ENCODE measurements around the gene SMYD5.
A peak's percentile ranks its signal among the peaks of the same experiment; 100 is the strongest.
"Not testable (repeated sequence)": the region's sequence is repeated elsewhere in the genome, so short reads cannot be mapped to it uniquely, and the experiment has no call there.

Gene SMYD5

DNA sequence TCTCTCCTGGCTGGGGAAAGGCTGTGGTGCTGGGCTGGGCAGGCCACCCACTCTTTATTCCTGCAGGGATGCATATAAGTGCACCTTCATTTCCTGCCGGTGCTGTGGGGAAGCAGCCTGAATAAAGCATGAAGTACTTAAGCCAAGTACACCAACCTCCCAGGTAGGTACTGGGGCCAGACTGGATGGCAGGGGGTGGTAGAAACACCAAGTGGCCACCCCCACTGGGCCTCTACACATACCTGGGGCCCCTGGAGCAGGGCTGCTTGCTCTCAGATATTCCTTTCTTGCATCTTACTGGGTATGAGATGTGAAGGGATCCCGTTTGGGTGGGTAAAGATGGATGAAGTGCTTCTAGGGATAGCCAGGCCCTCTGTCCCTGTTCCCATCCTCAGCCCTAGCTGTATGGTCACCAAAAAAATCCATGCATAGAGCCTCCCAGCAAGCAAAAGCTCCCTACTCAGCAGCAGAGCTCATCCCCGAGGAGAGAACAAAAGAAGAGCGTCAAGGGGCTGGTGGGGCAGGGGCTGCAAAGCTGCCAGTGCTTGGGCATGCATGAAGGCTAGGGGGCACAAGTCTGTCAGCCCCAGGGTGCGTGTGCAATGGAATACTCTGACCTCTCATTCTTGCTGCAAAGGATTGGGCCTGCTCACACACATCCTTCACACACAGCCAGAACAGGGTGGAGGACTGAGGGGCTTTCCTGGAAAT, 42.0 kb downstream of the SMYD5 start:
- H3K4me3 ChIP-seq (ENCODE audit: low read length) = no peak overlapping the region
- no peak for DNase-seq (ENCODE audit: low read depth, low spot score)

DNA sequence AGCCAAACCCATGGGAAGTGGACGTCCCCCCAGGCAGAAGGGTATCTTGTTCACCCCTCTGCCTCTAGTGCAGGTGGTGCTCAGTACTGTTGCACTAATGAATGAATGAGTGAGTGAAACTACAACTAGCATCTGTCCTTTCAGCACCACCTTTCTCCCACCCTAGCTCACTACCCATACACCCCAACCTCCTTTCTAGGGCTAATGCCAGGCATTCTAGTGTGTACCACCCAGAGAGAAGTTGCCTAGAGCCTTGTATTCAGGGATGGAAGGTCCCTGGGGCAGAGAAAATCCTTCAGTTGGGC, 42.5 kb downstream of the SMYD5 start:
- no peak overlapping the region for H3K4me3 ChIP-seq (ENCODE audit: low read length)
- DNase-seq (ENCODE audit: low read depth, low spot score) = no peak

DNA sequence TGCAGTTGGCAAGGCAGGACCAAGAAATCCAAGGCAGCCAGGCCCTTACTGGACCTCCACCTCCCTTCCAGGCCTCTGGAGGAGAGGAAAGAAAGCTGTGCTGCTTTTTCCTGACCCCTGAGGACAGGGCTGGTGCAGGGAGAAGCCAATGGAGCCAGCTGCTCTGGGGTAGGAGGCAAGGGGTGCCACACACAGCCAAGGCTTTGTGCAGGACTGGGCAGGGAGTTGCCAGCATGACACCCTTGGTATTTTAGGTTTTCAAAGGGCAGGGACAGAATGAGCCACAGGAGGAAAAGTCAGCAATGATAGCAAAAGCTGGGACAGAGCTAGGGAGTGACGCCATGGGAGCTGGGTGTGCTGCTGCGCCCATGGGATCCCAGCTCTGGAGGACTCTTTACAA, 43.0 kb downstream of the SMYD5 start:
- DNase-seq (ENCODE audit: low read depth, low spot score) = no peak

DNA sequence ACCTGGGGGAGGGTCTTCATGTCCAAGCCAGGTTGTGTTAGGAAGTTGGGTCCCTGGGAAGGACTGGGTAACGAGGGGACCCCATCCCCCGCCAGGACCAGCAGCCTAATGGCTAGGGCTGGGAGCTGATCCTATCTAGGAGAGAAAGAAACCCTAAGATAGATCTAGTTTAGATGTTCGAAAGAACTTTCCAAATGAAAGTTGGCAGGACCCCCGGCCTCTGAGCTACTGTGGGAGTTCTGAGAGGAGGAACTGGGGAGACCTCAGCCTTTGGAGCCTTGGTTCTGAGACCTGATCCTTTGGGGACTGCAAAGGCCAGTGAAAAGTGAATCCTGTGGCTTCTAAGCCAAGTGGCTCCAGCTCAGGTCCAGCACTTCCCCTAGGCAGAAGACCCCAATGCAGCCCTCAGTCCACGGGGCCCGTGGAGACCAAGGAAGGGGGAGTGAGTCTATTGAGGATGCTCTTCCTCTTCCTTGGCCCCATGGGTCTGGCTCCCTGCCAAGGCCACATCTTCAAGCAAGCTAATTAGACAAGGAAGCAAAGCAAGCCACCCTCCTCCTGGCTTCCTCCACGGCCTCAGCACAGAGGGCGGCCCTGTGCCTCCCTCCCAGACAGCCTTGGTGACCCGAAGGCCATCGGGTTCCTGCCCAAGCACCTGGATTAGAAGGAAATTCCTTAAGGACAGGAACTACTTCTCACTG, 43.5 kb downstream of the SMYD5 start:
- no peak overlapping the region for H3K4me3 ChIP-seq (ENCODE audit: low read length)
- DNase-seq (ENCODE audit: low read depth, low spot score) = peak; percentile 35

More for the DNA sequence above, 43.0 kb downstream of the SMYD5 start:
- no peak overlapping the region for H3K4me3 ChIP-seq (ENCODE audit: low read length)

DNA sequence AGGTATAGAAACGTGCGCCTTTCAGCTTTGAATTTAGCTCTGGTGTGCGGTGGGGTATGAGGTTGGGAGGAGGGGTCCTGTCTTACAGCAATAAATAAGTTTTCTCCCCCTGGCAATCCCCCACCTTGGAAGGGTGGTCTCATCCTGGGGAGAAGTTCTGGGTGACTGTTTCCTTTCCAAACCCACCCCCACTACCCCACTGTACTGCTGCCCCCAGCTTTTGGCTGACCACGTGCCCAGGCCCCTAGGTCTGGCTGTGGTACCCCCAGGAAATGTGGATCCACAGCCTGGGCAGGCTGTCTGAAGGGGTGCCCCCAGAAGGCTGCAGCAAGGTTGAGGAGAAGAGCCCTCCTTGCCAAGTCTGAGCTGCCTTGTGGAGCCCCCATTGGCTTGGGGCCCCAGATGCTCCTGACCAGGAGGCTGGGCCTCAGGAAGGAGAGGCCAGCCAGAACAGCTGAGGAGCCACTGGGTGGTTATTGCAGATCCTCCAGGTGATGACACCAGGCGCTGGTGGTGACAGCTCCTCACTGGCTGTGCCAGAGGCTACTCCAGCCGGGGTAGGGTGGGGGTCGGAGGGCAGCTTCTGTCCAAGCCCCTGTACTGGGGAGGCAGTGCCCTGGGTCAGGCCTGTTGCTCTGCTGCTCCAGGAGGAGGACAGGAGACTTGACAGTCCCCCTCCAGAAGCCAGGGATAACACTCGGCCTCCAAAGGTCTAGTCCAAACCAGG, 44.3 kb downstream of the SMYD5 start:
- no peak for DNase-seq (ENCODE audit: low read depth, low spot score)
- no peak overlapping the region for H3K4me3 ChIP-seq (ENCODE audit: low read length)

DNA sequence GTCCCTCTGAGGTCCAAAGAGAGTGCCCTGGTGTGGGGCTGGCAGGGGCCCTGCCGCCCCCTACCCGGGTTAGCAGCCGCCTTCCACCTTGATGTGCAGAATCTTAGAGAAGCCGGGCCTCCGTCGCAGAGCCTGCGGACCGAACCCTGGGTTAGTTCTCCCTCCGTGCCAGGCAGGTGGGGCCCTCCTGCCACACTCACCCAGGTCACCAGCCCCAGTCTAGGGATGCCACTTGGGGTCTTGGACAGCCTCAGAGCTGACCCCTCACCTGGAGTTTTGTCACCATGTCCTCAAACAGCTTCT, 44.8 kb downstream of the SMYD5 start:
- DNase-seq (ENCODE audit: low read depth, low spot score) = no peak
- H3K4me3 ChIP-seq (ENCODE audit: low read length) = no peak overlapping the region

DNA sequence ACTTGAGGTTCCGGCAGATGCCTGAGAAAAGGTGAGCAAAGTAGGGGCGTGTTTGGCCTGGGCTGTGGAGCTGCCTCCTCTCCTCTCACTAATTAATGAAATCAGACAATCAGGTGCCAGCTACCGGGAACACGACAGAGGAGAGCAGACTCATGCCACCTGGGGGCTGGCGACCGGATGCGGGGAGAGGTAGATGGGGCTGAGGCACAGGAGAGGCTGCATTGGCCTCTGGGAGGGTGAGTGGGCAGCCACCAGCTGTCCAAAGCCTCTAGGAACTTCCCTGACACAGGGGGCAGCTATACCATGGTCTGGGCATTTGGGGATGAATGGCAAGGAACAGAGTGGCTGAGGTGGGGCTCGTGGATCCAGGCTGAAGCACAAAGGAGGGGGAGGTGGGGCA, 45.2 kb downstream of the SMYD5 start:
- no peak overlapping the region for H3K4me3 ChIP-seq (ENCODE audit: low read length)
- no peak for DNase-seq (ENCODE audit: low read depth, low spot score)

DNA sequence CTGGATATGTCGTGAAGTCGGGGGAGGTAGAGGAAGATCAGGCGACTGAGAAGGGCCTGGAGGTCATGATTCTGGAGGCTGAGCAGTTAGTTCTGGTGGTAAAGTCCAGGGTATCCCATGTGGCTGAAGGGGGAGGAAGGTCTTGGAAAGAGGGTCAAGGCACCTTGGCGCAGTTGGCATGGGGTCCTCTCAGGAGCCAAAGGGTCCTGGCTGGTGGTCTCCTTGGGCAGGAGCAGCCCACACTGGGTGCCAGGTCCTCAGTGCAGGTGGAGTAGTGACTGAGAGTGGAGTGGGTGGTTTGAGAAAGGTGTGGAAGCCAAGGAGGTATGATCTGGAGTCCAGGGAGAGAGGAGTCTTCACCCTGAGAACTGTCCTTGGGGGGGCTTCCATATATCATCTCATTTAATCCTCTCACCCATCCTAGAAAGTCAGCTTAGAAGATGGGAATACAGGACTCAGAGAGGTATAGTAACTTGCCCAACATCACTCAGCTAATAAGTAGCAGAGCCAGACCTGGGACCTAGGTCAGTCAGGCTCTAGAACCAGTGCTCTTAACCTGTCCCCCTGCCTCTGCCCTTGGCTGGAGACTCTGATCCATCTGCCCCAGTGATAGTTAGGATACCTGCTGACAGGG, 45.8 kb downstream of the SMYD5 start:
- no peak for DNase-seq (ENCODE audit: low read depth, low spot score)
- H3K4me3 ChIP-seq (ENCODE audit: low read length) = no peak overlapping the region

DNA sequence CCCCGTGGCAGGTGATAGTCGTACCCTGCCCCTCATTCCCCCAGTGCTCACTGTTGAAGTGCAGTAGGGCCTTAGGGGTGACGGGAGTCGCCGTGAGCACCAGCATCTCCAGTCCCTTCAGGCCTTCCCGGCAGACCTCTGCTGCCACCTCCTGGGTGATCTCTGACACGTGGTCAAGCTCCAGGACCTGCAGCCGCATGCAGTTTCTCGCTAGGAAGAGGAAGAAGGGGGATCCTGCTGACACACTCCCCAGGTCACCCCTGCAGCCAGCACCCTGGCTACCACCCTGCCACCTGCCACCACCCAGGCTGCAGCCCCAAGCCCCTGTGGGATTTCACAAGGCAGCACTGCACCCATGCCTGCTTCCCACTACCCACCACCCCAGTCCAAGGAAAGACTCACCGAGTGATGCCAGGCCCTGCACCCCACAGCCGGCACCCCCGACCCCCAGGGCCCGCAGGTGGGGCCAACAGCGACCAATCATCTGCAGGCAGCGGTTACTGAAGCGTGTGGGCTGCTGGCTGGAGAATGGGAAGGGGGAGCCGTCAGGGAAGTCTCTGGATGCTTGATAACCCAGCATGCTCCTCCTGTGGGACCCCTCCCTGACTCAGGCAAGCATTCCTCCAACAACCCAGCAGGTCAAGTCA, 46.4 kb downstream of the SMYD5 start:
- no peak overlapping the region for H3K4me3 ChIP-seq (ENCODE audit: low read length)
- no peak for DNase-seq (ENCODE audit: low read depth, low spot score)

DNA sequence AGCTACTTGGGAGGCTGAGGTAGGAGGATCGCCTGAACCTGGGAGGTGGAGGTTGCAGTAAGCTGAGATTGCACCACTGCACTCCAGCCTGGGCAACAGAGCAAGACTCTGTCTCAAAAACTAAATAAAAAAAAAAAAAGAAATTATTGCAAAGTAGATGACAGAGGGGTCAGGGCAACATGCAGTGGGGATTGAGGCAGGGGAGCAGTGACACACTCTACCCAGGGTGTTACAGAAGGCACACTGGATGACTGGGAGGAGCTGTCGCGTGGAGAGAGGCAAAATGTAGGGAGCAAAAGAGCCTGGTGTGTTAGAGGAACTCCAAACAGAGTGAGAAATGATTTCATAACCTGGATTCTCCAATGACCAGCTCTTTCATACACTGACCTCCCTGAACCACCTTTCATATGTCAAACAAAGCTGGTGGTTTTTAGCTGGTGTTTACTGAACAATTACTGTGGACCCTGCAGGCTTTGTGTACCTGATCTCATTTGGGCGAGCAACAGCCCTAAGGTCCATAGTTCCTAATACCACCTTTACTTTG, 48.1 kb downstream of the SMYD5 start:
- H3K4me3 ChIP-seq (ENCODE audit: low read length) = no peak overlapping the region
- no peak for DNase-seq (ENCODE audit: low read depth, low spot score)

DNA sequence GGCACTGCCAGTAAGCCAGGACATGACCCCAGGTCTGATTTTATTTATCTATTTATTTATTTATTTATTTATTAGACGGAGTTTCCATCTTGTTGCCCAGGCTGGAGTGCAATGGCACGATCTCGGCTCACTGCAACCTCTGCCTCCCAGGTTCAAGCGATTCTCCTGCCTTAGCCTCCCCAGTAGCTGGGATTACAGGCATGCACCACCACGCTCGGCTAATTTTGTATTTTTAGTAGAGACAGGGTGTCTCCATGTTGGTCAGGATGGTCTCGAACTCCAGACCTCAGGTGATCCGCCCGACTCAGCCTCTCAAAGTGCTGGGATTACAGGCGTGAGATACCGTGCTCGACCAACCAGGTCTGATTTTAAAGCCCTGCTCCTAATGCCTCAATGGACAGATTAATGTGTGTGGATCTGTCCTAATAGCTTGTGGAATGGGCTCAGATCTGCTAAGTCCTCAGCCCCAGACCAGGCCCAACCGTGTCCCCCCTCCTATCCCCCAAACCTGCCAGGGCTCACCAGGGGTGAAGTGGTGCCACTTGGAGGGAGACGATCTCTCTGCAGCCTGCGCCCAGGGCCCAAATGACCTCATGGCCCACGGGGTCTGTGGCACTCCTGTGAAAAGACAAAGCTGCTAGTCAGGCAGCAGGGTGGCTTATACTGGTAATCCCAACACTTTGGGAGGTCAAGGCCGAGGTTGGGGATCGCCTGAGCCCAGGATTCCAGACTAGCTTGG, 48.8 kb downstream of the SMYD5 start:
- not testable (repeated sequence) for H3K4me3 ChIP-seq (ENCODE audit: low read length); DNase-seq (ENCODE audit: low read depth, low spot score)

DNA sequence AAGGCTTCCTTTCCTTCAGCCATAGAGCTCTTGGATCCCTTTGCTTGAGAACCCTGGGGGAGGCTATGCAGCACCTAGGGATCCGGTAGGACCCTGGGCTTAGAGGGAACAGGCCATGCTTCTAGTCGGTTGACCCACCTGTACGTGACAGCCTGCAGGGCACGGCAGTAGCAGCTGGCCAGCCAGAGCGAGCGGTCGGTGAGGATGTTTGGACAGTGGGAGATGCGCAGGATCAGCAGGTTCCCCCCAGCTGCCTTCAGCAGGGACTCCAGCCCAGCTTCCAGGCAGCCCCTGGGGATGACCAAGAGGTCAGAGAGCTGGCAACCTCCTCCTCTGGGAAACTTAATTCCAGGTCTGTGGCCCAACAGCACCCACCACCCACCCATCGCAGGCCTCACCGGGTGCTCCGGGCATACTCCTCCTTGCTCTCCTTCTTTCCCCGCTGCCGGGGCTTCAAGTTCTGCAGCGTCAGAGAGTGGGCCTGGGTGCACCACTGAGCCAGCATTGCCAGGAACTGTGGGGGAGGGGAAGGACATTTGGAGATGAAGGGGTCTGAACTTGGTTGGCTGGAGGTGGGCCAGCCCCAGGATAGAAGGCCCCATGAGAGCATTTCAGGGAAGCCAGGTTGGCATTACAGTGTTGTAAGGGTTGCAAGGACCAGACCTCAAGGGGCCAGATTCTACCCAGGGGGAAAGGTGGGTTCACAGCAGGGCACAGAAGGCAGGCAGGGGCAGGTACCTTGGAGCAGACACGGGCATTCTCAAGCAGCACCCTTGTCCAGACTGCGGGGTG, 49.7 kb downstream of the SMYD5 start:
- no peak overlapping the region for H3K4me3 ChIP-seq (ENCODE audit: low read length)
- DNase-seq (ENCODE audit: low read depth, low spot score) = no peak

DNA sequence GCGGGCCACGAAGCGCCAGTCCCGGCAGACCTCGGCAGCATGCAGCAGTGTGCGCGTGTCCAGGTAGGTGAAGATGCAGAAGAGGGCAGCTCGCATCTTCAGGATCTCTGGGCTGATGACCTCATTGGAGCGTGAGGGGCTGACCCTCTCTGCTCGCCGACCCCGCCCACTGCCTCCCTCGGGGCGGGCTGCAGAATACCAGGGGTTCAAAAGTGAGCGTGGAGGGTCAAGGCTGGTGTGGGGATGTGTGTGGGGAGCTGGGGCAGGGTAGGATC, 50.2 kb downstream of the SMYD5 start:
- no peak overlapping the region for H3K4me3 ChIP-seq (ENCODE audit: low read length)
- DNase-seq (ENCODE audit: low read depth, low spot score) = no peak

DNA sequence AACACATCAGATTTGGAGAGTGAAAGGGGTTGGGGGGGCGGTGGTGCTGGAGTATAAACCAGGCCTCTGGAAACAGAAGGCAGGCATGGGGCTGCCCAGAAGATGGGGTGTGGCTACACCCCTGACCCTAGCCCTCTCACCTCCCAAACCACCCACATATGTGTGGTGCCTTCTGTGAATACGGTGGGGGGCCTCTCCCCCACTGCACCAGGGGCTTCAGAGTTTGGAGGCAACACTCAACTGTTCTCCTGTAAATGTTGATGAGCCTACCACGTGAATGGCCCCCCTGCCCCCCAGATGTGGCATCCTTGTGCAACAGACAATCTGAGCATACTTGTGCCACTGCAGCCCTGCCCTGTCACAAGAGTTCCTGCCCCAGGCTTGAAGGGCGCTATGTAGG, 50.7 kb downstream of the SMYD5 start:
- DNase-seq (ENCODE audit: low read depth, low spot score) = no peak

DNA sequence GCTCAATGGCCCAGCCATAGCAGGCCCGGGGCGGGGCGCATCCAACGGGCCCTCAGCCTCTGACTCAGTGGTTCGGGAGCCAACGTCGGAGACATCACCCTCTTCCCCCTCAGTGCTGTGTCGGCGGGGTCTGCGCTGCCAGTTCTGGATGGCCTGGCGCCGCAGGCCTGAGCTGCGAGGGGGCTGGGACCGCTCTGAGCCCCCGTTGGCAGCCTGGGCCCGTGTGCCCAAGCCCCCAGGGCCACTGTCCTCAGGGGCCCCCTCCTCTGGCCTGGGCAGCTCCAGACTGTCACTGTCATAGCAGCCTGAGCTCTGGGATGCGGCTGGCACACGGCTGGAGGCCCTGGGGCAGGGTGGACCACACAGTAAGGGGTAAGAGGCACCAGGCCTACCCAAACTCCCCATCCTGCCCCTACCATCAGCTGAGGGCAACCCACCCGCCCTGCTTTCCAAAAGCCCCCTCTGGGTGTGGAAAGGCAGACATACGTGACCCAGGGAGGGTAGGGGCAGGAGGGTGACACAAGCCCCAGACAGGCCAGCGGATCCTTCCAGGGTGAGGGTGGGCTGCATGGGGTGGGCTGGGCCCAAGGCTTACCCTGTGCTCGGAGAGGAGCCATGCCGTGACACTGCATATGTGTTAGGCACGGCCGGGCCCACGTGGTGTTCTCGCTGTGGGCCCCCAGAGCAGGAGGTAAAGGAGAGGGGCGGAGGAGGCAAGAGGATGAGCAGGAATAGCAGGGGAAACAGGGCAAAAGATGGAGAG, 51.4 kb downstream of the SMYD5 start:
- no peak overlapping the region for H3K4me3 ChIP-seq (ENCODE audit: low read length)
- DNase-seq (ENCODE audit: low read depth, low spot score) = no peak

More for the DNA sequence above, 50.7 kb downstream of the SMYD5 start:
- no peak overlapping the region for H3K4me3 ChIP-seq (ENCODE audit: low read length)

DNA sequence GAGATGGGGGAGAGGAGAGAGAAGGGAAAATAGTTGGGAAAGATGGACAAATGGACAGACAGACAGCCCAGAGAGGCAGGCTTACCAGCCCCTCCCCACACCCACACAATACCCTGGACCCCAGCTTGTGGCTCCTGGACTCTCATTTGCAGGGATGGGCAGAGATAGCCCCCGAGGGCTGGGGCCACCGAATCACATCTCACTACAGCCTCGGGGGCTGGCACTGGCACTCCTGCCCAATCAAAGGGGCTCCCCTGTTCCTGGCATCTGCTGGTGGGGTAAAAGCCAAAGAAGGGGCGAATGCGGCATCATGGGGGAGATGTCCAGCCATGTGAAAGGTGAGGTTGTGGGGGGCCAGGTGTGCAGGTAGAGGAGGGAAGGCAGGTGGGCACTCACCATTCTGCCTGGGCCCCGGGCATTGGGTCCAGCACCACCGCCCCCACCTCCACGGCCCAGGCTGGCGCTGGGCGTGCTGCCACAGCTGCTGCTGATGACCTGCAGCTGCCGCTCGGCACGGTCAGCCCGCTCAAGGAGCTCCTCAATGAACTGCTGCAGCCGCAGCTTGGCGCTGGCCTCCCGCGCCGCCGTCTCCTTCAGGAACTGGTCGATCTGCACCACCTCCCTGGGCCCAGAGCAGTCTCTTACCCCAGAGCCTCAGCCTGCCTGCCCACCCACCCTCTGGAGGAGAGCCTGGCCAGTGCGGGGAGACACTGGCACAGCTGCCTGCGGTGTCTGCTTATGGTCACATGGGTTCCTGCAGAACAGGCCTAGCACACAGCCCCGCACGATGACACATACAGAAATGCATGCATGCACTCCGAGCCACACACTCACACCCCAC, 52.2 kb downstream of the SMYD5 start:
- no peak overlapping the region for H3K4me3 ChIP-seq (ENCODE audit: low read length)
- DNase-seq (ENCODE audit: low read depth, low spot score) = no peak

DNA sequence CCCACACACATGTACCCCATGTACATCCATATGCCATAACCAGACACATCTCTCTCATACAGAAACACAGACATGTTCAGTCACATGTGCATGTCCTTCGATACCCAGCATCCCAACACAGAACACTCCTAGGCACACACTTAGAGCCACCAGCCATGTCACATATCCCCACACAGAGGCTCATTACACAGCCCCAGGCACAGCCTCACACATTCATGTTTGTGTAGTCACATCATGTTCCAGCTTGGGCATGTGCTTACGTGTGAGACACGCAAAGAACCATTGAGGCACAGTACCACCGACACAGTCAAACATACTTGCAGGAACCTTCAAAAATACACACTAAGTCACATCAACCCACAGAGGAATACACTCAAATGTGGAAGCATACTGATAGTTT, 53.0 kb downstream of the SMYD5 start:
- DNase-seq (ENCODE audit: low read depth, low spot score) = no peak
- H3K4me3 ChIP-seq (ENCODE audit: low read length) = no peak overlapping the region

Measured in Jurkat, Clone E6-1 (cell line).